Omental fat pad (tissue), 4 donors: ENCODE results near the gene CCDC146. TPM values are rescaled to one million over a fixed set of nuclear protein-coding genes. Genes with fewer than 3 reads are reported as not detected.
"Not testable (repeated sequence)": the region's sequence is repeated elsewhere in the genome, so short reads cannot be mapped to it uniquely, and the experiment has no call there.

Experiments
- ATAC-seq: fragments of 150-250 bp; one replicate; pipeline ENCODE4 v1.9.1; 2016; ENCODE audit warnings: mild to moderate bottlenecking, moderate library complexity; ENCODE audit not compliant: low FRiP score
- DNase-seq: peaks from one replicate; pipeline ENCODE4 v3.0.0-alpha.2; 2019; ENCODE audit warnings: low spot score
- total RNA-seq, 4 donors: library from RNA; depleted of rRNA; stranded (reverse); fragments of >200 nt; gene quantifications; one replicate each; pipeline ENCODE4 v1.1.0, GENCODE V29; 2016
- TF ChIP-seq, protein P1 (sequence below), 3 donors: fragments of 450-650 bp; IDR thresholded peaks; one replicate each; pipeline ENCODE4 v1.5.1; 2016 to 2017; ENCODE audit warnings: antibody characterized with exemption in 3 of 3, mild to moderate bottlenecking in 3 of 3, moderate library complexity in 2 of 3

The CCDC146 gene
- total RNA-seq, 4 donors from 2014 or later, result 6.5 to 12.5 (median 7.0) TPM

DNA sequence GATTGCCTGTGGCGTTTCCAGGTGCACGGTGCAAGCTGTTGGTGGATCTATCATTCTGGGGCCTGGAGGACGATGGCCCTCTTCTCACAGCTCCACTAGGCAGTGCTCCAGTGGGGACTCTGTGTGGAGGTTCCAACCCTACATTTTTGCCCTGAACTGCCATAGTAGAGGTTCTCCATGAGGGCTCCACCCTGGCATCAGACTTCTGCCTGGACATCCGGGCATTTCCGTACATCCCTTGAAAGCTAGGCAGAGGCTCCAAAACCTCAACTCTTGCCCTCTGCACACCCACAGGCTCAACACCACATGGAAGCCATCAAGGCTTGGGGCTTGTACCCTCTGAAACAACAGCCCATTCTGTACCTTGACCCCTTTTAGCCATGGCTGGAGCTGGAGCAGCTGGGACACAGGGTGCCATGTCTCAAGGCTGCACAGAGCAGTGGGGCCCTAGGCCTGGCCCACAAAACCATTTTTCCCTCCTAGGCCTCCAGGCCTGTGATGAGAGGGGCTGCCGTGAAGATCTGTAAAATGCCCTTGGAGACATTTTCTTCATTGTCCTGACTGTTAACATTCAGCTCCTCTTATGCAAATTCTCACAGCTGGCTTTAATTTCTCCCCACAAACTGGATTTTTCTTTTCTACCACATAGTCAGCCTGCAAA is 87.2 kb downstream of the CCDC146 start:
- TF ChIP-seq, protein P1, sequence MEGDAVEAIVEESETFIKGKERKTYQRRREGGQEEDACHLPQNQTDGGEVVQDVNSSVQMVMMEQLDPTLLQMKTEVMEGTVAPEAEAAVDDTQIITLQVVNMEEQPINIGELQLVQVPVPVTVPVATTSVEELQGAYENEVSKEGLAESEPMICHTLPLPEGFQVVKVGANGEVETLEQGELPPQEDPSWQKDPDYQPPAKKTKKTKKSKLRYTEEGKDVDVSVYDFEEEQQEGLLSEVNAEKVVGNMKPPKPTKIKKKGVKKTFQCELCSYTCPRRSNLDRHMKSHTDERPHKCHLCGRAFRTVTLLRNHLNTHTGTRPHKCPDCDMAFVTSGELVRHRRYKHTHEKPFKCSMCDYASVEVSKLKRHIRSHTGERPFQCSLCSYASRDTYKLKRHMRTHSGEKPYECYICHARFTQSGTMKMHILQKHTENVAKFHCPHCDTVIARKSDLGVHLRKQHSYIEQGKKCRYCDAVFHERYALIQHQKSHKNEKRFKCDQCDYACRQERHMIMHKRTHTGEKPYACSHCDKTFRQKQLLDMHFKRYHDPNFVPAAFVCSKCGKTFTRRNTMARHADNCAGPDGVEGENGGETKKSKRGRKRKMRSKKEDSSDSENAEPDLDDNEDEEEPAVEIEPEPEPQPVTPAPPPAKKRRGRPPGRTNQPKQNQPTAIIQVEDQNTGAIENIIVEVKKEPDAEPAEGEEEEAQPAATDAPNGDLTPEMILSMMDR (IDR thresholded peaks at IDR 0.05), result no peak
- ATAC-seq, result no peak
- no peak for DNase-seq

DNA sequence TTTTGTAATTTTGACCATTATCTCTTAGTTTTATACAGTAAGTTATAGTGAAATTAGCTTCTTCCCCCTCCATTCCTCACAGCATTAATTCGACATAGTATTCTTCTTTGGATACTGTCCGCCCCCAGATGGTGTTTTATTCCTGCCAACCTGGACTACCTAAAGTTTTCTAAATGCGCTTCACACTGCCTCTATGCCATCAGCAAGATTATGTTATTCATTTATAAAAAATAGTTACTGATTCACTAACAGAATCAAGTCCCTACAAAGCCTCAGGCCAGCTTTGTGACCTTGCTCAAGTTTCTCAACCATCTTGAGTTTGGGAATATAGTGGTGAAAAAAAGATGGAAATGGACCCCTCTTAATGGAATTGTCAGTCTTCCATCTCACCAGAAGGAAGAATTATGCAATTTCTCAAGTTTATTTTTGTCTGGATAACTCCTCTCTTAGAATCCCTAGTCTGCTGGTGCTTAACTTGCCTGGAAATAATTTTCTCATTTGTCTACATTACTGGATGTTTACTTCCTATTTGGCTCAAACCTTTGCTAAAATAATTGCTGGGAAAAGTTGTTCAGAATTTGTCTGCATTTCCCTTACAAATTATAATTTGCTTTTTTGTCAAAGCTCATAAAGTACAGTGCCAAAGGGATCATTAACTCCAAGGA is 93.9 kb downstream of the CCDC146 start:
- DNase-seq (no peak), ATAC-seq (no peak)
- TF ChIP-seq, protein P1 (IDR thresholded peaks at IDR 0.05), result no peak

DNA sequence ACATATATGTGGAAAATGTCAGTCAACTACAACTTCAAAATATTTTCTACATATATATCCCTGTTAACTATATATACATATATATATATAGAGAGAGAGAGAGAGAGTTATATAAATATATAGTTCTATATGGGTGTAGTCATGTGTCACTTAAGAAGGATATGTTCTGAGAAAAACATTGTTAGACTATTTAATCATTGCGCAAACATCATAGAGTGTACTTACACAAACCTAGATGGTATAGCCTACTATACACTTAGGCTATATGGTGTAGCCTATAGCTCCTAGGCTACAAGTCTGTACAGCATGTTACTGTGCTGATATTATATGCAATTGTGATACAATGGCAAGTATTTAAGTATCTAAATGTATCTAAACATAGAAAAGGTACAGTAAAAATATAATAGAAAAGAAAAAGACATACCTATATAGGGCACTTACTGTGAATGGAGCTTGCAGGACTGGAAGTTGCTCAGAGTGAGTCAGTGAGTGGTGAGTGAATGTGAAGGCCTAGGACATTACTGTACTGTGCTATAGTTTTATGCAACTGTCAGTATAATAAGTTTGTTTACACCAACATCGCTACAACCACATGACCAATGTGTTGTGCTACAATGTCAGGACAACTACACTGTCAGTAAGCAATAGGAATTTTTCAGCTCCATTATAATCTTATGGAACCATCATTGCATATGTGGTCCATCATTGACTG is 95.2 kb downstream of the CCDC146 start:
- no peak for DNase-seq
- TF ChIP-seq, protein P1 (IDR thresholded peaks at IDR 0.05), result no peak
- no peak for ATAC-seq

DNA sequence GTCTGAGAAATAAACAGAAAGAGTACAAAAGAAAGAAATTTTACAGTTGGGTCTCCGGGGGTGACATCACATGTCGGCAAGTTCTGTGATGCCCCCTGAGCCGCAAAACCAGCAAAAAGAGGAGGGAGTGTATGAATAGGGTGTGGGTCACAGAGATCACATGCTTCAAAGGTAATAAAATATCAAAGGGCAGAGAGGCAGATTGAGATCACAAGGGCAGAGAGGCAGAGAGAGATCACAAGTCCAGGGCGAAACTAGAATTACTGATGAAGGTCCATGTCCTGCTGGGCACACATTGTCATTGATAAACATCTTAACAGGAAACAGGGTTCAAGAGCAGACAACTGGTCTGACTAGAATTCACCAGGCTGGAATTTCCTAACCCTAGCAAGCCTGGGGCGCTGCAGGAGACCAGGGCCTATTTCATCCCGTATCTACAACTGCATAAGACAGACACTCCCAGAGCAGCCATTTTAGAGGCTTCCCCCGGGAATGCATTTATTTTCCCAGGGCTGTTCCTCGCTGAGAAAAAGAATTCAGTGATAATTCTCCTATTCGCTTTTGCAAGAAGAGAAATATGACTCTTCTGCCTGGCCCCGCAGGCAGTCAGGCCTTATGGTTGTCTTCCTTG is 97.4 kb downstream of the CCDC146 start:
- not testable (repeated sequence) for ATAC-seq, DNase-seq

DNA sequence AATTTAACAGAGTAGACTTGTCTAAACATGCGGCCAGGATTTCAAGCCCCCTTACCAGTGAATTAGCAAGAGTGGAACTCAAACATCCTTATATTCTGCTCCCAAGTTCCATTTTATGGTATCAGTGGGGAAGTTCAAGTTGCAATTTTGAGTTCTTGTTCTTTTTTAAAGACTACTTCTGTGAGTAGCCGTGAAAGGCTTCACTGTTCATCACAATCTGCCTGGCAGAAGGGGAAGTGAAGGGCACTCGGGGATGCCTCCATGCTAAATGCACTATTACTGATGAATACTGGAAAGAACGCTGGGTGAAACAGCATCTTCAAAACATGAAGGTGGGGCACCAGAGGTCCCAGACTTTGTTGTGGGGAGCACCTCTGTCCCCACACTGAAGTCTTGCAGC is 99.7 kb downstream of the CCDC146 start:
- DNase-seq (no peak), ATAC-seq (no peak)
- TF ChIP-seq, protein P1 (IDR thresholded peaks at IDR 0.05), result no peak

DNA sequence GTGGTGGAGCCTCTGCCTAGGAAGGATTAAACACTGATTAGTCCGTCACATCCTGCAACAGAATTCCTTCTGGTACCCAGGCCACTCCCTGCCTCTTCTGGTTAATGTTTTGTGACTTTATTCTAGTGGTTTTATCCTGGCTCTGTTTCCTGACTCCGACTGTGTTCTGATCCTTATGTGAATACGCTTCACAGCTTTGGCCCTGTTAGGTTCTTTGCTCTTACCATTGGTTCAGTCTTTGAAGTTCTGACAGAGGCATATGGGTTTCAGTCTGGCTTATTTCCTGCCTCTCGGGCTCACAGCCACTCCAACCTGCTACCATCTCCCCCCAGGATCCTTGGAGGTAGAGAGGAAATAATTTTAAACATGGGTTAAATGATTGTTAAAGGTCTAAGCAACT is 100.4 kb downstream of the CCDC146 start:
- DNase-seq, result no peak
- no peak for ATAC-seq
- TF ChIP-seq, protein P1 (IDR thresholded peaks at IDR 0.05), result no peak

DNA sequence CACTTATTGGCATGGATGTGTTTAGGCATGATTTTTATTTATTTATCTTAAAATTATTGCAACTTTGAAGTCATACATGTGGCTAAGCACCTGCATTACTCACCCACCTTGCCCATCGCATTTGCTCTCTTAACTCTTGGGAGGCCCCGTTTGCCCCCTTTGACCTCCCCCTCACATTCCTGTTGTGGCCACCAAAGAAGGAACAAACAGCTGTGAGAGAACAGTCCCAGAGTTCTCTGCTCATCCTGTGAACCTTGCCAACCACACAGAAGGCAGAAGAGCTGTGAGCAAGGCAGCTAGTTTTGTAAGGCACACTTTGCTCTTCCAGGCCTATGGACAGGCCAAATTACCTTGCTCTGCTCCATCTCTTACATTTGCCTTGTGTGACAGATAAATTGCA is 100.8 kb downstream of the CCDC146 start:
- no peak for ATAC-seq
- no peak for DNase-seq
- TF ChIP-seq, protein P1 (IDR thresholded peaks at IDR 0.05), result no peak
